ENCODE measurements around the gene ANKDD1A. TPM values are rescaled to one million over a fixed set of nuclear protein-coding genes. Genes with fewer than 3 reads are reported as not detected.

Gene ANKDD1A
- total and polyA plus RNA-seq, 4 donors: 2.3 to 6.8 (median 4.2) TPM

GRCh38 chr15:64917211-64917610, 5.5 kb downstream of the ANKDD1A start:
- DNase-seq (no peak), ATAC-seq (ENCODE audit: insufficient read depth, low FRiP score) (no peak)
- H3K36me3 ChIP-seq (ENCODE audit: control insufficient read depth in 4 of 4, insufficient read depth in 4 of 4, low read length in 4 of 4): no peaks in the 10 kb centered on the region
- H3K27ac ChIP-seq (ENCODE audit: low read depth in 1 of 2, low read length in 1 of 2): no peak overlapping the region
- peaks cover 0 to 8% (median 0%) of the 10 kb centered on the region in 5 donors for H3K4me1 ChIP-seq (ENCODE audit: control insufficient read depth in 5 of 5, insufficient read depth in 5 of 5, low read length in 5 of 5)
- H3K4me3 ChIP-seq: no peak overlapping the region
- no peak overlapping the region for H3K9ac ChIP-seq (ENCODE audit: insufficient read depth in 1 of 2, low read length in 2 of 2)
- peaks cover 0 to 2% (median 0%) of the 10 kb centered on the region in 4 donors for H3K9me3 ChIP-seq (ENCODE audit: control insufficient read depth in 4 of 4, insufficient read depth in 3 of 4, low read length in 3 of 4)
- H3K27me3 ChIP-seq (ENCODE audit: control insufficient read depth in 3 of 3, insufficient read depth in 3 of 3, low read length in 2 of 3): no peaks in the 10 kb centered on the region
- 89 to 94% methylated on average over 9 of the region's 9 CpGs for WGBS, 2 donors
- TF ChIP-seq CTCF (IDR thresholded peaks at IDR 0.05; ENCODE audit: control extremely low read depth, extremely low read depth): no peak

GRCh38 chr15:64919721-64920120, 8.0 kb downstream of the ANKDD1A start:
- WGBS, 2 donors: 97 to 99% methylated on average over 4 of the region's 4 CpGs
- ATAC-seq (ENCODE audit: insufficient read depth, low FRiP score) (no peak), DNase-seq (no peak)
- no peak overlapping the region for H3K4me3 ChIP-seq
- peaks cover 0 to 4% (median 0%) of the 10 kb centered on the region in 5 donors for H3K4me1 ChIP-seq (ENCODE audit: control insufficient read depth in 5 of 5, insufficient read depth in 5 of 5, low read length in 5 of 5)
- H3K9me3 ChIP-seq (ENCODE audit: control insufficient read depth in 4 of 4, insufficient read depth in 3 of 4, low read length in 3 of 4): peaks cover 0 to 2% (median 0%) of the 10 kb centered on the region in 4 donors
- no peak overlapping the region for H3K9ac ChIP-seq (ENCODE audit: insufficient read depth in 1 of 2, low read length in 2 of 2)
- H3K36me3 ChIP-seq (ENCODE audit: control insufficient read depth in 4 of 4, insufficient read depth in 4 of 4, low read length in 4 of 4): no peaks in the 10 kb centered on the region
- no peaks in the 10 kb centered on the region for H3K27me3 ChIP-seq (ENCODE audit: control insufficient read depth in 3 of 3, insufficient read depth in 3 of 3, low read length in 2 of 3)
- H3K27ac ChIP-seq (ENCODE audit: low read depth in 1 of 2, low read length in 1 of 2): no peak overlapping the region
- TF ChIP-seq CTCF (IDR thresholded peaks at IDR 0.05; ENCODE audit: control extremely low read depth, extremely low read depth): no peak

- Histone ChIP-seq H3K9ac (ENCODE audit: insufficient read depth in 1 of 2, low read length in 2 of 2) (no peak overlapping the region), H3K27ac (ENCODE audit: low read depth in 1 of 2, low read length in 1 of 2) (no peak overlapping the region), H3K36me3 (ENCODE audit: control insufficient read depth in 4 of 4, insufficient read depth in 4 of 4, low read length in 4 of 4) (no peaks in the 10 kb centered on the region), H3K4me3 (no peak overlapping the region), H3K27me3 (ENCODE audit: control insufficient read depth in 3 of 3, insufficient read depth in 3 of 3, low read length in 2 of 3) (no peaks in the 10 kb centered on the region), H3K4me1 (ENCODE audit: control insufficient read depth in 5 of 5, insufficient read depth in 5 of 5, low read length in 5 of 5) (peaks cover 0 to 4% (median 0%) of the 10 kb centered on the region in 5 donors), H3K9me3 (ENCODE audit: control insufficient read depth in 4 of 4, insufficient read depth in 3 of 4, low read length in 3 of 4) (peaks cover 0 to 4% (median 0%) of the 10 kb centered on the region in 4 donors)
- peak; percentile 62 for ATAC-seq (ENCODE audit: insufficient read depth, low FRiP score)
- TF ChIP-seq CTCF (IDR thresholded peaks at IDR 0.05; ENCODE audit: control extremely low read depth, extremely low read depth): no peak
- DNase-seq: peak in 1 of 3 donors; percentile 33
- 62 to 88% methylated on average over 6 of the region's 6 CpGs for WGBS, 2 donors
These were observed 10.0 kb downstream of the ANKDD1A start for GRCh38 chr15:64921711-64922110.

DNA sequence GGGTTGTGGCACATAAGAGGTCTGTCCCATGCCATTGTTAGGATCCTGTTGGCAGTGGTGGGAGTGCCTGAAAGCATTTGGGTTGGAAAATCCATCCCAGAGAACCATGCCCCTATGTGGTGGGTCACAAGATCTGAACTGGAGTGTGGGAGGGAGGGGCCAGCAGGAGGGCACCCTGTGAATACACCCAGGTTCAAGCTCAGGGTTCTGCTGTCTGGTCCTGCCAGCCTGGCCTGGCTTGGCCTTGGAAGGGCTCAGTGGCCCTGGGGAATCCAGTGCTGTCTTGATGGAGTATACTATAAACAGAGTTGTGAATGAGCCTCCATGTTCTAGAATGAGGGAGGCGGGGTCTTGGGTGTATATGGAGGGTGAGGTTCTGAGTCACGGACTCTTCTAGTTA, 11.8 kb downstream of the ANKDD1A start:
- DNase-seq (no peak), ATAC-seq (ENCODE audit: insufficient read depth, low FRiP score) (no peak)
- Histone ChIP-seq H3K27ac (ENCODE audit: low read depth in 1 of 2, low read length in 1 of 2) (no peak overlapping the region), H3K9ac (ENCODE audit: insufficient read depth in 1 of 2, low read length in 2 of 2) (no peak overlapping the region), H3K36me3 (ENCODE audit: control insufficient read depth in 4 of 4, insufficient read depth in 4 of 4, low read length in 4 of 4) (no peaks in the 10 kb centered on the region), H3K27me3 (ENCODE audit: control insufficient read depth in 3 of 3, insufficient read depth in 3 of 3, low read length in 2 of 3) (no peaks in the 10 kb centered on the region), H3K4me1 (ENCODE audit: control insufficient read depth in 5 of 5, insufficient read depth in 5 of 5, low read length in 5 of 5) (peaks cover 0 to 4% (median 0%) of the 10 kb centered on the region in 5 donors), H3K9me3 (ENCODE audit: control insufficient read depth in 4 of 4, insufficient read depth in 3 of 4, low read length in 3 of 4) (peaks cover 0 to 2% (median 0%) of the 10 kb centered on the region in 4 donors), H3K4me3 (no peak overlapping the region)
- no peak for TF ChIP-seq CTCF (IDR thresholded peaks at IDR 0.05; ENCODE audit: control extremely low read depth, extremely low read depth)
- WGBS, 2 donors: 97 to 99% methylated on average over 2 of the region's 2 CpGs
